A549 (cell line): ENCODE measurements around the gene MARK3. TPM values are rescaled to one million over a fixed set of nuclear protein-coding genes. Genes with fewer than 3 reads are reported as not detected.

Experiments used
- ATAC-seq, 2 experiments: fragments of 200-7000 bp in 1 of 2; fragments of >200 bp in 1 of 2; cut with Nextera tagmentation in 1 of 2; cut with Tn5 transposase in 1 of 2; 3 replicates each; pipeline versions ENCODE4 v1.8.0 to v1.9.1; 2018 to 2020; ENCODE audit warnings: mild to moderate bottlenecking in 1 of 2, moderate library complexity in 1 of 2
- CTCF ChIA-PET: fragments of 300-600 bp; sonication (Branson Sonifier 250); formaldehyde crosslinking; extraction: SDS; loops from one replicate; lab custom pipeline; 2021; ENCODE audit warnings: antibody characterized with exemption, inconsistent platforms; lab: Yijun Ruan, JAX
- POLR2A ChIA-PET: fragments of 350-600 bp; formaldehyde crosslinking; extraction: SDS; loops from one replicate; lab custom pipeline; 2021; ENCODE audit warnings: antibody characterized with exemption, inconsistent platforms; lab: Yijun Ruan, JAX
- DNase-seq, 2 experiments: peaks; one replicate each; pipeline versions ENCODE4 v3.0.0 to v3.0.0-alpha.2; 2011 to 2016; ENCODE audit warnings: low read depth in 1 of 2, low spot score in 1 of 2
- FAIRE-seq: peaks from 2 replicates; lab custom pipeline; 2011; peaks lifted over from hg19 to GRCh38; lab: Jason Lieb, UNC
- H3K27ac ChIP-seq, 2 experiments: fragments of >200 bp; sonication (Bioruptor Twin); formaldehyde crosslinking; 3 replicates each; pipeline ENCODE4 v1.5.1; 2016 to 2017
- H3K4me1 ChIP-seq: fragments of >200 bp; sonication (Bioruptor Twin); formaldehyde crosslinking; 3 replicates; pipeline ENCODE4 v1.6.1; 2016
- H3K4me2 ChIP-seq: fragments of >200 bp; sonication (Bioruptor Twin); formaldehyde crosslinking; 3 replicates; pipeline ENCODE4 v1.6.1; 2016
- H3K4me3 ChIP-seq: fragments of >200 bp; sonication (Bioruptor Twin); formaldehyde crosslinking; 3 replicates; pipeline ENCODE4 v1.5.1; 2016
- H3K9me3 ChIP-seq: fragments of >200 bp; sonication (Bioruptor Twin); formaldehyde crosslinking; 3 replicates; pipeline ENCODE4 v1.6.1; 2016
- ATOH8 ChIP-seq: fragments of 250-450 bp; sonication (Bioruptor Pico); IDR thresholded peaks from 2 replicates; pipeline ENCODE4 v1.5.0; 2020; ENCODE audit warnings: low read depth, mild to moderate bottlenecking, moderate library complexity
- BCL3 ChIP-seq: fragments of >200 bp; sonication (Bioruptor Twin); formaldehyde crosslinking; IDR thresholded peaks from 3 replicates; pipeline ENCODE4 v1.6.1; 2016
- CEBPB ChIP-seq, 2 experiments: fragments of >200 bp in 1 of 2; sonication (Bioruptor Twin) in 1 of 2; formaldehyde crosslinking in 1 of 2; IDR thresholded peaks; 2 replicates each; pipeline ENCODE4 v1.6.1; 2012 to 2016
- EHF ChIP-seq: fragments of 250-450 bp; sonication (Bioruptor Pico); IDR thresholded peaks from 2 replicates; pipeline ENCODE4 v1.5.0; 2020; ENCODE audit warnings: mild to moderate bottlenecking
- EHMT2 ChIP-seq: fragments of 200-600 bp; sonication (generic); IDR thresholded peaks from 2 replicates; pipeline ENCODE4 v1.6.1; 2016; ENCODE audit warnings: antibody characterized with exemption, low read depth, mild to moderate bottlenecking, moderate library complexity
- ESRRA ChIP-seq: fragments of 150-350 bp; IDR thresholded peaks from 2 replicates; pipeline ENCODE4 v1.6.1; 2014; ENCODE audit warnings: mild to moderate bottlenecking, low read length, borderline replicate concordance
- FOXS1 ChIP-seq: fragments of 250-450 bp; sonication (Bioruptor Pico); IDR thresholded peaks from 2 replicates; pipeline ENCODE4 v1.5.0; 2020; ENCODE audit warnings: mild to moderate bottlenecking, moderate library complexity
- HDAC2 ChIP-seq: fragments of 200-600 bp; sonication (generic); IDR thresholded peaks from 2 replicates; pipeline ENCODE4 v1.6.1; 2016
- HMGXB4 ChIP-seq: fragments of 250-450 bp; sonication (Bioruptor Pico); IDR thresholded peaks from 2 replicates; pipeline ENCODE4 v1.5.0; 2021; ENCODE audit warnings: mild to moderate bottlenecking, moderate library complexity, borderline replicate concordance
- HOXB13 ChIP-seq: fragments of 250-450 bp; sonication (Bioruptor Pico); IDR thresholded peaks from 2 replicates; pipeline ENCODE4 v1.5.0; 2020; ENCODE audit warnings: low read depth, mild to moderate bottlenecking, moderate library complexity
- HOXB5 ChIP-seq: fragments of 250-450 bp; sonication (Bioruptor Pico); IDR thresholded peaks from 2 replicates; pipeline ENCODE4 v1.5.0; 2020; ENCODE audit warnings: mild to moderate bottlenecking, moderate library complexity
- JUN ChIP-seq, 2 experiments: fragments of >200 bp; sonication (Bioruptor Twin); formaldehyde crosslinking; IDR thresholded peaks; 2 replicates in 1 of 2; 3 replicates in 1 of 2; pipeline ENCODE4 v1.6.1; 2016 to 2017
- MAZ ChIP-seq: fragments of 150-350 bp; IDR thresholded peaks from 2 replicates; pipeline ENCODE4 v1.6.1; 2014; ENCODE audit warnings: antibody characterized with exemption, low read depth, low read length, borderline replicate concordance
- NR3C1 ChIP-seq: fragments of >200 bp; sonication (Bioruptor Twin); formaldehyde crosslinking; IDR thresholded peaks from 3 replicates; pipeline ENCODE4 v1.6.1; 2017
- PBX3 ChIP-seq: IDR thresholded peaks from 2 replicates; pipeline ENCODE4 v1.6.1; 2012
- RARB ChIP-seq: fragments of 250-450 bp; sonication (Bioruptor Pico); IDR thresholded peaks from 2 replicates; pipeline ENCODE4 v1.8.0; 2021; ENCODE audit warnings: mild to moderate bottlenecking, moderate library complexity
- RCOR1 ChIP-seq: fragments of 150-350 bp; IDR thresholded peaks from 2 replicates; pipeline ENCODE4 v1.6.1; 2014; ENCODE audit warnings: antibody characterized with exemption, low read length, low read depth
- RNF2 ChIP-seq: fragments of 200-600 bp; sonication (generic); IDR thresholded peaks from 2 replicates; pipeline ENCODE4 v1.6.1; 2016; ENCODE audit warnings: low read depth, mild to moderate bottlenecking, antibody characterized with exemption, moderate library complexity, borderline replicate concordance
- TFCP2L1 ChIP-seq: fragments of 250-450 bp; sonication (Bioruptor Pico); IDR thresholded peaks from 2 replicates; pipeline ENCODE4 v1.5.0; 2021; ENCODE audit warnings: mild to moderate bottlenecking
- ZFP36 ChIP-seq: fragments of 450-650 bp; IDR thresholded peaks from 2 replicates; pipeline ENCODE4 v1.6.1; 2014; ENCODE audit warnings: borderline replicate concordance; ENCODE audit not compliant: partially characterized antibody
- ZNF302 ChIP-seq: fragments of 250-450 bp; sonication (Bioruptor Pico); IDR thresholded peaks from 2 replicates; pipeline ENCODE4 v1.9.0; 2021; ENCODE audit warnings: inconsistent platforms, mild to moderate bottlenecking, moderate library complexity
- ZSCAN20 ChIP-seq: fragments of 250-450 bp; sonication (Bioruptor Pico); IDR thresholded peaks from 2 replicates; pipeline ENCODE4 v1.8.0; 2022; ENCODE audit warnings: mild to moderate bottlenecking, moderate library complexity
- WGBS: methylation state at CpG from one replicate; pipeline ENCODE4 v1.1.6; 2017; ENCODE audit errors: missing lambda C conversion rate; 5-methylcytosine and 5-hydroxymethylcytosine counted together
- polyA plus RNA-seq, 4 experiments: library from polyadenylated mRNA; depleted of rRNA in 3 of 4; stranded (reverse); fragments of >200 nt; fragmentation: RNase III in 1 of 4; extraction: RNeasy Plus Mini Kit Qiagen cat#74134 plus additional on column Dnase treatment in 1 of 4; gene quantifications; 2 replicates in 3 of 4; 3 replicates in 1 of 4; pipeline ENCODE4 v1.2.3, GENCODE V29; 2011 to 2017

MARK3 gene
- polyA plus RNA-seq, 2 of the 4 experiments (the other 2 are of a cell fraction): 59.7 to 97.6 TPM

- Histone ChIP-seq H3K9me3 (no peaks in the 10 kb centered on the region), H3K4me2 (no peak overlapping the region), H3K4me3 (no peak overlapping the region), H3K4me1 (peaks cover 38% of the 10 kb centered on the region), H3K27ac (no peak overlapping the region)
- 90% methylated on average over 23 of the region's 35 CpGs for WGBS
- DNase-seq (no peak), ATAC-seq (no peak), FAIRE-seq (no peak)
- ChIA-PET CTCF (interaction anchor here (0.6 to 28.8 kb wide), 8 partner anchors 12 to 250 kb away, joined by 3 to 489 read pairs (median 29); partner anchors contain the start of genes BAG5, CKB, COA8 and TRMT61A), POLR2A (interaction anchor here (0.6 to 1.3 kb wide), 2 partner anchors 23 to 132 kb away, joined by 3 read pairs; no protein-coding TSS in a partner anchor)
- no peak for TF ChIP-seq CEBPB (IDR thresholded peaks at IDR 0.05)
- no peak for TF ChIP-seq JUN (IDR thresholded peaks at IDR 0.05)
- no peak for TF ChIP-seq RARB (CRISPR knock-in tag)
- TF ChIP-seq MAZ: no peak
- TF ChIP-seq ZNF302 (CRISPR knock-in tag): no peak
- TF ChIP-seq ZFP36: no peak
- no peak for TF ChIP-seq TFCP2L1 (CRISPR knock-in tag)
- no peak for TF ChIP-seq HOXB13
- TF ChIP-seq EHF: no peak
Measured at GRCh38 chr14:103544388-103545218, 159.4 kb downstream of the MARK3 start.

- POLR2A ChIA-PET: no interaction called here
- no peak overlapping the region for H3K4me3 ChIP-seq
- TF ChIP-seq PBX3: no peak
- H3K9me3 ChIP-seq: no peaks in the 10 kb centered on the region
- WGBS: 87% methylated on average over 22 of the region's 29 CpGs
- no peak overlapping the region for H3K27ac ChIP-seq
- DNase-seq: no peak
- no peak for ATAC-seq
- H3K4me2 ChIP-seq: no peak overlapping the region
- FAIRE-seq: no peak
- CTCF ChIA-PET: interaction anchor here (0.6 to 28.8 kb wide), 13 partner anchors 12 to 610 kb away, joined by 3 to 489 read pairs (median 10); partner anchors contain the start of genes BAG5, CKB, COA8 and TRMT61A
- peaks cover 31% of the 10 kb centered on the region for H3K4me1 ChIP-seq
Measured at GRCh38 chr14:103545219-103545914, 160.2 kb downstream of the MARK3 start.

GRCh38 chr14:103545915-103546651, 160.9 kb downstream of the MARK3 start:
- POLR2A ChIA-PET: no interaction called here
- FAIRE-seq (no peak), DNase-seq (no peak), ATAC-seq (no peak)
- H3K27ac ChIP-seq: no peak overlapping the region
- H3K9me3 ChIP-seq: no peaks in the 10 kb centered on the region
- H3K4me3 ChIP-seq: no peak overlapping the region
- peaks cover 24% of the 10 kb centered on the region for H3K4me1 ChIP-seq
- no peak for TF ChIP-seq RARB (CRISPR knock-in tag)
- no peak for TF ChIP-seq ATOH8 (CRISPR knock-in tag)
- TF ChIP-seq RNF2: no peak
- no peak for TF ChIP-seq CEBPB (IDR thresholded peaks at IDR 0.05)
- TF ChIP-seq HMGXB4: no peak
- TF ChIP-seq ESRRA: no peak
- no peak for TF ChIP-seq FOXS1 (CRISPR knock-in tag)
- no peak for TF ChIP-seq BCL3
- no peak for TF ChIP-seq HOXB5 (CRISPR knock-in tag)
- no peak for TF ChIP-seq HDAC2
- TF ChIP-seq MAZ: no peak
- no peak for TF ChIP-seq HOXB13
- TF ChIP-seq NR3C1: no peak
- TF ChIP-seq EHMT2: no peak
- no peak for TF ChIP-seq ZSCAN20
- no peak for TF ChIP-seq EHF
- no peak for TF ChIP-seq RCOR1
- whole genome bisulfite sequencing: 67% methylated on average over 23 of the region's 27 CpGs
- H3K4me2 ChIP-seq: no peak overlapping the region
- CTCF ChIA-PET: interaction anchor here (0.6 to 28.8 kb wide), 13 partner anchors 12 to 851 kb away, joined by 3 to 489 read pairs (median 10); partner anchors contain the start of genes BAG5, CKB, COA8 and TRMT61A
